HG03439 (cell line): ENCODE data around the gene MDFI.

Source experiments
- ATAC-seq: cut with Tn5 transposase; IDR thresholded peaks from one replicate; pipeline ENCODE4 v1.9.1; 2021; ENCODE audit warnings: mild to moderate bottlenecking, moderate library complexity; ENCODE audit not compliant: unreplicated experiment

The MDFI gene

GRCh38 chr6:41630946-41631345 lies 7.3 kb upstream of the MDFI start:
- no peak for ATAC-seq

GRCh38 chr6:41633056-41633634 lies 5.1 kb upstream of the MDFI start:
- ATAC-seq: no peak

- no peak for ATAC-seq
Measured at GRCh38 chr6:41634657-41635056, 3.6 kb upstream of the MDFI start.

GRCh38 chr6:41635365-41635764 lies 2.9 kb upstream of the MDFI start:
- ATAC-seq: no peak

DNA sequence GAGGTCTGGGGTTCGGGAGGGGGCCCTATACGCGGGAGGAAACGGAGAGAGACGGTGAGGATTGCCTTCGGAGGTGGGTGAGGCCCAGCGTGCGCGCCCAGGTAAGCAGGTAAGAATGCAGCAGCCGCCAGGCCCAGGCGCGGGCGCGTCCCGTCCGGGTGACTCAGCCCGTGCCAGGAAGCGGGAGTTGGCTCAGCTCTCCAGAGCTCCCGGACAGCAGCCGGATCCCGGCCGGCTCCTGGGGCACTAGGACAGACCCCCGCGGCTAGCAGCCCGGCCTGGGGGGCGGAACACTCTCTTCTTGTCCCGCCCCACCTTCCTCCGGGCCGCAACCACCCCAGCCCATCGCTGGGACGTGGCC lies 1.5 kb upstream of the MDFI start:
- ATAC-seq: no peak

DNA sequence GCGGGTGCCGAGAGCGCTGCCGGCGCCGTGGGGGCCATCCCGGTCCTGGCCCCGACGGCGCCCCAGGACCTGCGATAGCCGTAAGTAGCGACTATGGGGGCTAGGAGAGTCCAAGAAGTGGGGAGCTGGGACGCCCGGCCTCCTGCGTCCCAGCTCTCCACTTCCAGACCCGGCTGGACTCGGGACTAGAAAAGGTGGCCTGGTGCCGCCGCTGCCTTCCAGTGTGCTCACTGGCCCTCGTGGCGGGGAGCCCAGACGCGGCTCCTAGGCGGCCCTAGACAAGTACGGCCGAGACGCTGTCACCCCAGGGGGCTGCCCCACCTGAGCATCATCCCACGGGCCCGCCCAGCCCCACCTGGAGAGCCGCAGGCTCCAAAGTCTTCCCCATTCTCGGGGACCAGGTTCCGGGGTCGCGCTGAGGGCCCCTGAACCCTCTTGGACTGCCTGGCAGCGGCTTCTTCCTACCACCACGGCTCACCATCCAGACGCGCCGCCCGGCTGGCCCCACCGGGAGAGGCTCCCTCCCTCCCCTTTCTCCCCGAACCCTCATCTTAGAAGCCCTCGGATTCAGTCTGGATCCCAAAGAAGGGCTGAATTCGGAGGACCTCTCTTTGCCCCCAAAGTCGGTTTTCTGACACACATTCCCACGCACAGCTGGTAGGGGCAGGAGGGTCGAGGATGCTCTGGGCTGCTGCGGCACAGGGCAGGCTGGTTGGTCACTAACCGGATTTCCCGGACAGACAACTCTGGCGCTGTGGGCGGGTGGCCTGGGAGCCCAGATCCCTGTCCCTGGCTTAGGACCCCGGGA lies 870 bp upstream of the MDFI start:
- ATAC-seq: no peak

GRCh38 chr6:41638935-41639808 lies 904 bp downstream of the MDFI start:
- no peak for ATAC-seq

DNA sequence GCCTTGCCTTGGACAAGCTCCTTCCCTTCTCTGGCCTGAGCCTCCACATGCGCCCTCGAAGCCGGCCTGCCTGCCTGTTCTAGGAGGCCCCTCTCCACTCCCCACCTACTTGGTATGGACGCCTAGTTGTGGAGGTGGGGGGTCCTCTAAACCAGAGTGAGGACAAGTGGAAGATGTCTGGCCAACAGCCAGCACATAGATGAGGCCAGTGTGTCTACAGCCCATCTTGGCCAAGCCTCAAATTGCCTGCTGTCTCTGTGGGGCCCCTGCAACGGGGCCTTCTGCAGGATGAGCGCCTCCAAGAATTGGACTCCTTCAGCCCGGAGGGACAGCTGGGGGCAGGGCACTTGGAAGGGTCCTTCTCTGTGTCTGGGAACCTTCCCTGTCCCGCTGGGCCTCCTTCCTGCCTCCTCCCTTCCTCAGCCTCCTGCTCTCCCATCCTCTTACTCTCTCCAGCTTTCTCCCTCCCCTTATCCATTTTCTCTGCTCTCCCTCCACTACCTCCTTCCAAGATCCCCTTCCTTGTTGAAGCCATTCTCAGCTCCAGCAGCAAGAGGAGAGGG lies 1.6 kb downstream of the MDFI start:
- ATAC-seq: no peak

DNA sequence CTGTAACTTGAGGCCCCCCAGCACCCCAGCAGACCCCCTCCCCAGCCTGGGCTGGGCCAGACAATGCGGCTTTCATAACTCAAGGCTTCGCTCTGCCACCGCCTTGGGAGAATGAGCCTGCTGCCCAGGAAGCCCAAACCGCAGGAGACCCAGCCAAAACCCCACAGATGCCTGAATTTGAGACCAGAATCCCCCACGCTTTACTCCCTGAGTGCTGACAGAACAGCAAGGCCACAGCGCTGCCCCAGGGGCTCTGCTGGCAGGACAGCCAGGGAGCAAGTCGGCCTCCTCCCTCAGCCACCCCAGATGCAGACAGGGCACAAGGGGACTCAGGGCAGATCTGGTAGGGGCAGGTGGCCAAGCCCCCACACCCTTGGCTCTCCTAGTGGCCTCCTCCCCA lies 2.2 kb downstream of the MDFI start:
- ATAC-seq: no peak

- no peak for ATAC-seq
Measured at GRCh38 chr6:41641352-41641925, 3.2 kb downstream of the MDFI start.

GRCh38 chr6:41642090-41642959 lies 4.1 kb downstream of the MDFI start:
- no peak for ATAC-seq

GRCh38 chr6:41642960-41643898 lies 5.0 kb downstream of the MDFI start:
- ATAC-seq: no peak

GRCh38 chr6:41643899-41644269 lies 5.6 kb downstream of the MDFI start:
- ATAC-seq: no peak

DNA sequence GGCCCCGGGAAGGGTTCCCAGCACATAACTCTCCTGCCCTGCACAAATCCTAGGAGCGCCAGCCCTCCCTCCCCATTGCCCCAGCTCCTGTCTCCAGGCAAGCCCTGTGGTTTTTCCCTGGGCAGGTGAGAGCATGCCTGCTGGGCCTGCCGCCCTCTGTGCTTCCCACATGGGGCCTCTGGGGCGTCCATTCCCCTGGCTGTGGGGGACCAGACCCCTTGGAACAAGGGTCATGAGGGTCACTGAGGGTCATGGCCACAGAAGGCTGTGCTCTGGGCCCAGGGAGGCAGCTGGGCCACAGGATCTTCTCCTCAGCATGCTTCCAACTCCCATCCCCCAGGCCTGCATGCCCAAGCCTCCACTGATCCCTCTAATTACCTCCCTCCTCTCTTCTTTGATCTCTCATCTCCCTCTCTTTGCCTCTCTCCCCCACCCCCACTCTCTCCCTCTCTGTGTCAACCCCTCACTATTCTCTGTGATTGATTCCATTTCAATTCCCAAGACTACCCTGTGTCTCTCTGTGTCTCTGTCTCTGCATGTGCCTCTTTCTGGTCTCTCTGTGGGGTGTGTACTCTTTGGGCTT lies 6.1 kb downstream of the MDFI start:
- ATAC-seq: no peak

DNA sequence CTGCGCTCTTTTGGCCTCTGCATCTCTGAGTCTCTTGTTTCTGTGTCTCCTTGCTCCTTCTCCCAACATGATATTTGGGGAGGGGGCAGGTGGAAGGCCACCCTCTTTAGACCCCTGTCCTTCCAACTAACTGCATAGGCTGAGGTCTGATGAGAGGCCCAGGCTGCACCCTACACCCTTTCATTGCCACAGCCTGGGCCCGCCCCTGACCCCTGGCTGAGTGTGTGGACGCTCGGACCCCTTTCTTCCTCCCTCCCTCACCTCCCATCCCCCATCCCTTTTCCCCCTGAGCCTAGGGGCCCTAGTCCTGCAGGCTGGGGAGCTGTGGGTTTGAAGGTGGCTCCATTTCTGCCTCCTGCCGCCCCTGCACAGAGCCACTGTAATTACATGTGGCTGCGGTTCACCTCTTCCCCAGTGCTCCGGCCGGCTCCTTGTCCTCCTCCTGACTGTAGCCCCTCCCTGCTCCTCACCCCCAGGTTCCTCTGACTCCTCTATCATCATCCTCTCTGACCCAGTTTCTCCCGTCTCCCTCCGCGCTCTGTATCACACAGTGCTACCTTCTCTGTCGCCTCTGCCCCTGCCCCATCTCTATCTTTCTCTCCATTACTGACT lies 6.8 kb downstream of the MDFI start:
- no peak for ATAC-seq

GRCh38 chr6:41646026-41646795 lies 7.9 kb downstream of the MDFI start:
- no peak for ATAC-seq

DNA sequence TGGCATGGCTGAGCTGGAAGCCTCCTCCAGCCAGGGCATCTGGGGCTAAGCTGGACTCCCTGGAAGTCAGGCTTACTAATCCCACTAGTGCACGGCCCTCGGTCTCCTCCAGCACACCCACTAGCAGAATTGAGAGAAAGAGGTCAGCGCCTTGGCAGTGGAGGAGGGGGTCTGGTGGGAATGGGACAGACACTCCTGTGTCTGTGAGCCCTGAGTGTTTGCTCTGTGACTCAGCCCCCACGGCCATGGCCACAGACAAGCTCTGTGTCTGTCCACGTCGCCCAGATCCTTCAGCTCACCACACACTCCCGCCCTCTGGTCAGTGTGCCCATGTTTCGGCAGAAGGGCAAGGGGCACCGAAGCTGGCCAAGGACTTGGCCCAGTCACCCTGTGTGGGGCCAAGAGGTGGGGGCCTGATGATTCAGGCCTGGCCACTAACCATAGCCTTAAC lies 8.8 kb downstream of the MDFI start:
- no peak for ATAC-seq
